ENCODE results near the gene C1QTNF6.

The C1QTNF6 gene

DNA sequence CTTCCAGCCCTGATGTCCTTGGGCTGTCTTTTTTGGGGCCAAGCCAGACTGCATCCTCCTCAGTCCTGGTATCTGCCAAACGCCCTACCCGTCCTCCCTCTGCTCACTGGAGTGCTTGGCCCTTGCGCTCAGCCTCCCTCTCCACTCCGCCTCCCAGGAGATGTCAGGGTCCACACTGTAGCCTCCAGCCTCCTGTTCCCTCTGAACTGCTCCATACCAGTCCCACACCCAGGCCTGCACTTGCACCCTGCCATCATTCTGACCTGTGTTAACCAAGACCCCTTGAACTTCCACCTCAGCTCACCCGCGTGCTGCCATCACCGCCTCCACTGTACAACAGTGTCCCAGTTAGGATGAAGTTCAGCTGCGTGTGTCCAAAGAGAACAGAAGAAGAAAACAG, 32.1 kb downstream of the C1QTNF6 start:
- Histone ChIP-seq H3K4me3 (ENCODE audit: low read depth, low read length) (no peak overlapping the region), H3K27ac (ENCODE audit: low read depth, low read length) (no peak overlapping the region), H3K9me3 (ENCODE audit: control insufficient read depth, insufficient read depth, low read length) (no peaks in the 10 kb centered on the region), H3K36me3 (ENCODE audit: control insufficient read depth, insufficient read depth, low read length) (no peaks in the 10 kb centered on the region), H3K4me1 (ENCODE audit: control insufficient read depth, insufficient read depth, low read length) (no peaks in the 10 kb centered on the region), H3K27me3 (ENCODE audit: control insufficient read depth, insufficient read depth, low read length) (no peaks in the 10 kb centered on the region), H3K9ac (ENCODE audit: low read depth, low read length) (no peak overlapping the region)

DNA sequence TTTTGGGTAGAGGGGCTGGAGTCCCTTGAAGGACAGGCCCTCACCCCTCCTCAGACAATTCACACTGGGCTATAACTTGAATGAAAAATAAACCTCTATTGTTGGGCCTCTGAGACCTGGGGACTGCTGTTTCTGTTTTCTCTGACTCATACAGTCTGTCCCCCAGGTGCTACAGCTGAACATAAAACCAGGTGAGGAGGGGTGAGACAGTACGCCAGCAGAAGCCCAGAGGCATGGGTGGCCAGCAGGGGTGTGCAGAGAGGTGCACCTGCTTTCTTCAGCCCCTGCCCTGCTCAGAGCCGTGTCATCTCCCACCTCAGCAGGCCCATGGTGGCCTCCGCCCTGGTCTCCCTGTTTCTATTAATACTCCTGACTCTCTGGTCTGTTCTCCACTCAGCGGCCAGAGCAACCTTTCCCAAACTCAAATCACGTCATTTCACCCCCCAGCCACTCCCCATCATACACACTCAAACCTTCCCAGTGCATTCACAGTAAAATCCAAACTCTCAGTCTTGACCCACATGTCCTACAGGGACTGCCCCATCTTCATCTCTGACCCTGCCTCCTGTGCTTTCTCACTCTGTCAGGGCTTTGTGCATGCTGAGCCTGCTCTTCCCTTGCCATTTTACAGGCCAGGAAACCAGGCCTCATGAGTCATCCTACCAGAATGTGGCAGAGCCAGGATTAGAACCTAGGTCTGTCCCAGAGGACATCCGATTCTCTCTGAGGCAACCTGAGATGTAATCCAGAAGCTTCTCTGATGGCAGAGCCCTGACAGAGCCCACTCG, 32.9 kb downstream of the C1QTNF6 start:
- no peak overlapping the region for H3K9ac ChIP-seq (ENCODE audit: low read depth, low read length)
- H3K27ac ChIP-seq (ENCODE audit: low read depth, low read length) = no peak overlapping the region
- H3K36me3 ChIP-seq (ENCODE audit: control insufficient read depth, insufficient read depth, low read length) = no peaks in the 10 kb centered on the region
- no peaks in the 10 kb centered on the region for H3K27me3 ChIP-seq (ENCODE audit: control insufficient read depth, insufficient read depth, low read length)
- H3K9me3 ChIP-seq (ENCODE audit: control insufficient read depth, insufficient read depth, low read length) = no peaks in the 10 kb centered on the region
- no peaks in the 10 kb centered on the region for H3K4me1 ChIP-seq (ENCODE audit: control insufficient read depth, insufficient read depth, low read length)
- no peak overlapping the region for H3K4me3 ChIP-seq (ENCODE audit: low read depth, low read length)

DNA sequence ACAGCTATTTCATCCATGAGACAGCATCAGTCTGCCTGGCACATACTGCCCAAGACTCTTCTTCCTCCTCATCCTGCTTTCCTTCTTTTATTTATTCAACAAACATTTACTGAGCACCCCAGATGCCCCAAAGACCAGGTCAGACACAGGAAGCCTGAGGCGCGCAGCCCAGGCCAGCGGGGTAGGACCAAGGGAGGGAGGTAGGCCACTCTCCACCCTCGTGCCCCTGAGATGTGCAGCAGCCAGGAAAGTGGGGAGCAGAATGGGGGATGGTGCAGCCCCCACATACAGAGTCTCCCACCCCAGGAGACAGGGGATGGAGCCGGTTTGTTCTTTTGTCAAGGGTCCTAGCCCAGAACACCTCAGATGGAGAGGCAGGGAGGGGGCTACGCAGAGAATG, 34.1 kb downstream of the C1QTNF6 start:
- no peak overlapping the region for H3K27ac ChIP-seq (ENCODE audit: low read depth, low read length)
- no peak overlapping the region for H3K4me3 ChIP-seq (ENCODE audit: low read depth, low read length)
- no peaks in the 10 kb centered on the region for H3K9me3 ChIP-seq (ENCODE audit: control insufficient read depth, insufficient read depth, low read length)
- no peaks in the 10 kb centered on the region; the same call in 1 of the 2 replicates for H3K4me1 ChIP-seq (ENCODE audit: control insufficient read depth, insufficient read depth, low read length)
- no peaks in the 10 kb centered on the region for H3K27me3 ChIP-seq (ENCODE audit: control insufficient read depth, insufficient read depth, low read length)
- H3K36me3 ChIP-seq (ENCODE audit: control insufficient read depth, insufficient read depth, low read length) = no peaks in the 10 kb centered on the region
- H3K9ac ChIP-seq (ENCODE audit: low read depth, low read length) = no peak overlapping the region

GRCh38 chr22:37151401-37151800, 36.6 kb downstream of the C1QTNF6 start:
- no peak overlapping the region for H3K9ac ChIP-seq (ENCODE audit: low read depth, low read length)
- no peaks in the 10 kb centered on the region for H3K36me3 ChIP-seq (ENCODE audit: control insufficient read depth, insufficient read depth, low read length)
- no peak overlapping the region for H3K27ac ChIP-seq (ENCODE audit: low read depth, low read length)
- no peak overlapping the region for H3K4me3 ChIP-seq (ENCODE audit: low read depth, low read length)
- H3K9me3 ChIP-seq (ENCODE audit: control insufficient read depth, insufficient read depth, low read length) = no peaks in the 10 kb centered on the region
- H3K4me1 ChIP-seq (ENCODE audit: control insufficient read depth, insufficient read depth, low read length) = no peaks in the 10 kb centered on the region; the same call in 1 of the 2 replicates
- no peaks in the 10 kb centered on the region for H3K27me3 ChIP-seq (ENCODE audit: control insufficient read depth, insufficient read depth, low read length)

- Histone ChIP-seq H3K4me3 (ENCODE audit: low read depth, low read length) (no peak overlapping the region), H3K27me3 (ENCODE audit: control insufficient read depth, insufficient read depth, low read length) (no peaks in the 10 kb centered on the region), H3K27ac (ENCODE audit: low read depth, low read length) (no peak overlapping the region), H3K9ac (ENCODE audit: low read depth, low read length) (no peak overlapping the region), H3K36me3 (ENCODE audit: control insufficient read depth, insufficient read depth, low read length) (no peaks in the 10 kb centered on the region), H3K9me3 (ENCODE audit: control insufficient read depth, insufficient read depth, low read length) (no peaks in the 10 kb centered on the region), H3K4me1 (ENCODE audit: control insufficient read depth, insufficient read depth, low read length) (no peaks in the 10 kb centered on the region; the same call in 1 of the 2 replicates)
Observed at GRCh38 chr22:37150701-37151100, 37.3 kb downstream of the C1QTNF6 start.

DNA sequence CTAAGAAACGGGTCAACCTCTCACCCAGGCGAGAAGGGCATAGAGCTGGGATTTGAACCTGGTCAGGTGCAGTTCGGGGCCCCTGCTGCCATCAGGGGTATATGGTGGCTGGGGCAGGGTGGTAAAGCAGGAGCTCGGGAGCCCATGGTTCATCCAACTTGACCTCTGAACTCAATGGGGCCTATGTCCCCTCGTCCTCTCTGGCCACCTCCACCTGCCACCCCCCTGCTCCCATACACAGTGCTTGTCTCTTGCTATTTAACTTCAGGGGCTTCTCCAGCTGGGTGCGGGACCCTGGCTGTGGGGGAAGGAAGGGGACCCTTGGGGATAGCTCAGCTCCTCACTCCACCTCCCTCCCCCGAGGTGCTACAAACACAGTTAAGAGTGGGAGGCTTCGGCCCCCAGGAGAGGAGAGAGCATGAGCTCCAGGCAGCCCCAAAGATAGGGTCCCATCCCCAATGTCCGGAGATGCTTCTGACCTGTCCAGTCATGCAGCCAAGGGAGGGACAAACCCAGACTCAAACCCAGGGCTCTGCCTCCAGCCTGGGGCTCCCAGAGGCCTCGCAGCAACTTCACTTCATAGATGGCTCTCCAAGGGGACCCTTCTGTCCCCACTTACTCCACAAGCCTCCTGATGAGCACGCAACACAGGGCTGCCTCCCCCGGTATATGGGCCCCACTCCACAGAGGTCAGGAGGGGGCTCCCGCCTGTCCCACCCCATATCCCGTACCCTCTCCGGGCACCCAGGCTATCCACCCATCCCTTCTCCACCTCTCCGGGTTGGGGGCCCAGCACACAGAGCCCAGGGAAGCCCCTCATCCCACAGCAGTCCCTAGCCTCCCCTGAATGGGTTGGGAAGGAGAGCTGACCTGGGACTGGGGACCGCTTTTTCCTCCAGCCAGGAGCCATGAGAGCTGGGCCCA, 39.0 kb downstream of the C1QTNF6 start:
- Histone ChIP-seq H3K9ac (ENCODE audit: low read depth, low read length) (no peak overlapping the region), H3K4me3 (ENCODE audit: low read depth, low read length) (no peak overlapping the region), H3K4me1 (ENCODE audit: control insufficient read depth, insufficient read depth, low read length) (no peaks in the 10 kb centered on the region; the same call in 1 of the 2 replicates), H3K36me3 (ENCODE audit: control insufficient read depth, insufficient read depth, low read length) (no peaks in the 10 kb centered on the region), H3K27ac (ENCODE audit: low read depth, low read length) (no peak overlapping the region), H3K9me3 (ENCODE audit: control insufficient read depth, insufficient read depth, low read length) (no peaks in the 10 kb centered on the region), H3K27me3 (ENCODE audit: control insufficient read depth, insufficient read depth, low read length) (no peaks in the 10 kb centered on the region)

DNA sequence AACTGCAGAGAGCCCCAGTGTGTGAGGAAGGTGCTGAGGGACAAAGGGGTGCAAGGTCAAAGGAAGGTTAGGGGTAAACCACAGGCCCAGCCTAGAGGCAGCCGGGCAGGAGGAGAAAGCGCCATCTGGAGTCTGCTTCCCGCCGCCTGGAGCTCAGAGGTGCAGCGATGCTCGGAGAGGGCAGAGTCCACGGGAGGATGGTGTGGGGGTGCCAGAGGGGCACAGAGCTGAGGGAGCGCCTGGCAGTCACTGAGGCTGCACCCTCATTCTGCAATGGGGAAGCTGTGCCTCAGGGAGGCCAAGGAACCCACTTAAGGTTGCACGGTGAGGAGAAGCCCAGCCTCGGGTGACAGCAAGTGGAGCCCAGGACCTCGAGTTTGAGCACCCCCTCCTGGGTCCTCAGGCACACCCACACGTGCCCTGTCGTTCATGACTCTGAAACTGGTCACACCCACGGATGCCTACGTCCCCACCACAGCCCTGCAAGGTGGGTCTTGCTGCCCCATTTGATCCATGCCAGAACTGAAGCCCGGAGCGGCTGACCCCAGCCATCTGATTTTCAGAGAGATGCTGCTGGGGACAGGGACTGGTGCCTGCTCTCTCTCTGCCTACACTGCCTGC, 39.9 kb downstream of the C1QTNF6 start:
- no peaks in the 10 kb centered on the region for H3K36me3 ChIP-seq (ENCODE audit: control insufficient read depth, insufficient read depth, low read length)
- H3K4me3 ChIP-seq (ENCODE audit: low read depth, low read length) = no peak overlapping the region
- no peak overlapping the region for H3K27ac ChIP-seq (ENCODE audit: low read depth, low read length)
- no peak overlapping the region for H3K9ac ChIP-seq (ENCODE audit: low read depth, low read length)
- no peaks in the 10 kb centered on the region for H3K9me3 ChIP-seq (ENCODE audit: control insufficient read depth, insufficient read depth, low read length)
- no peaks in the 10 kb centered on the region for H3K27me3 ChIP-seq (ENCODE audit: control insufficient read depth, insufficient read depth, low read length)
- no peaks in the 10 kb centered on the region; the same call in 1 of the 2 replicates for H3K4me1 ChIP-seq (ENCODE audit: control insufficient read depth, insufficient read depth, low read length)

GRCh38 chr22:37147186-37147990, 40.7 kb downstream of the C1QTNF6 start:
- no peak overlapping the region for H3K4me3 ChIP-seq (ENCODE audit: low read depth, low read length)
- H3K4me1 ChIP-seq (ENCODE audit: control insufficient read depth, insufficient read depth, low read length) = no peaks in the 10 kb centered on the region; the same call in 1 of the 2 replicates
- no peak overlapping the region for H3K9ac ChIP-seq (ENCODE audit: low read depth, low read length)
- no peak overlapping the region for H3K27ac ChIP-seq (ENCODE audit: low read depth, low read length)
- no peaks in the 10 kb centered on the region for H3K9me3 ChIP-seq (ENCODE audit: control insufficient read depth, insufficient read depth, low read length)
- no peaks in the 10 kb centered on the region for H3K27me3 ChIP-seq (ENCODE audit: control insufficient read depth, insufficient read depth, low read length)
- no peaks in the 10 kb centered on the region for H3K36me3 ChIP-seq (ENCODE audit: control insufficient read depth, insufficient read depth, low read length)

GRCh38 chr22:37146507-37147180, 41.4 kb downstream of the C1QTNF6 start:
- H3K27me3 ChIP-seq (ENCODE audit: control insufficient read depth, insufficient read depth, low read length) = no peaks in the 10 kb centered on the region
- H3K9me3 ChIP-seq (ENCODE audit: control insufficient read depth, insufficient read depth, low read length) = no peaks in the 10 kb centered on the region
- no peaks in the 10 kb centered on the region; the same call in 1 of the 2 replicates for H3K4me1 ChIP-seq (ENCODE audit: control insufficient read depth, insufficient read depth, low read length)
- H3K4me3 ChIP-seq (ENCODE audit: low read depth, low read length) = no peak overlapping the region
- no peak overlapping the region for H3K27ac ChIP-seq (ENCODE audit: low read depth, low read length)
- H3K9ac ChIP-seq (ENCODE audit: low read depth, low read length) = no peak overlapping the region
- no peaks in the 10 kb centered on the region for H3K36me3 ChIP-seq (ENCODE audit: control insufficient read depth, insufficient read depth, low read length)

- no peak overlapping the region for H3K4me3 ChIP-seq (ENCODE audit: low read depth, low read length)
- H3K9ac ChIP-seq (ENCODE audit: low read depth, low read length) = no peak overlapping the region
- no peaks in the 10 kb centered on the region; the same call in 1 of the 2 replicates for H3K4me1 ChIP-seq (ENCODE audit: control insufficient read depth, insufficient read depth, low read length)
- H3K9me3 ChIP-seq (ENCODE audit: control insufficient read depth, insufficient read depth, low read length) = no peaks in the 10 kb centered on the region
- H3K27me3 ChIP-seq (ENCODE audit: control insufficient read depth, insufficient read depth, low read length) = no peaks in the 10 kb centered on the region
- H3K36me3 ChIP-seq (ENCODE audit: control insufficient read depth, insufficient read depth, low read length) = no peaks in the 10 kb centered on the region
- H3K27ac ChIP-seq (ENCODE audit: low read depth, low read length) = no peak overlapping the region
Observed at GRCh38 chr22:37146051-37146385, 42.0 kb downstream of the C1QTNF6 start.
